K562 (cell line): ENCODE data around the gene GRPR. TPM values are rescaled to one million over a fixed set of nuclear protein-coding genes. Genes with fewer than 3 reads are reported as not detected.

Source experiments
- CBFA2T2 ChIP-seq: fragments of 450-650 bp; conservative IDR thresholded peaks from 2 replicates; pipeline ENCODE4 v1.6.1; 2017; ENCODE audit warnings: mild to moderate bottlenecking
- FIP1L1 ChIP-seq: fragments of 200-400 bp; formaldehyde crosslinking; IDR thresholded peaks from 2 replicates; pipeline ENCODE4 v1.6.1; 2018; ENCODE audit warnings: mild to moderate bottlenecking, low read depth, low read length; ENCODE audit not compliant: poor library complexity, severe bottlenecking
- FOXO4 ChIP-seq: fragments of 450-650 bp; formaldehyde crosslinking; IDR thresholded peaks from 2 replicates; pipeline ENCODE4 v1.4.0; 2020; ENCODE audit warnings: mild to moderate bottlenecking, moderate library complexity
- MCM7 ChIP-seq, 2 experiments: fragments of 450-650 bp; IDR thresholded peaks; 2 replicates each; pipeline ENCODE4 v1.6.1; 2016 to 2018
- NR1H2 ChIP-seq: sonication (generic); formaldehyde crosslinking; IDR thresholded peaks from 2 replicates; pipeline ENCODE4 v1.4.0; 2020; ENCODE audit warnings: mild to moderate bottlenecking, missing genetic modification reagents
- POLR2H ChIP-seq: IDR thresholded peaks from 2 replicates; pipeline ENCODE4 v1.6.1; 2016; ENCODE audit warnings: missing genetic modification characterization, low read depth, mild to moderate bottlenecking, control low read depth, missing compliant biosample characterization, moderate library complexity
- RAD21 ChIP-seq, 2 experiments: fragments of 250-450 bp in 1 of 2; fragments of 450-650 bp in 1 of 2; sonication (Bioruptor Pico) in 1 of 2; formaldehyde crosslinking in 1 of 2; IDR thresholded peaks in 1 of 2; conservative IDR thresholded peaks in 1 of 2; 2 replicates each; pipeline versions ENCODE4 v1.4.0 to v1.8.0; 2020 to 2022; ENCODE audit warnings: mild to moderate bottlenecking in 2 of 2, moderate library complexity in 1 of 2
- SIX5 ChIP-seq, 2 experiments: IDR thresholded peaks; 2 replicates each; pipeline ENCODE4 v1.6.1; 2011; ENCODE audit warnings: low read length in 2 of 2, borderline replicate concordance in 1 of 2, low read depth in 1 of 2, mild to moderate bottlenecking in 1 of 2, moderate library complexity in 1 of 2; ENCODE audit not compliant: insufficient read depth in 1 of 2
- THRA ChIP-seq: fragments of 450-650 bp; IDR thresholded peaks from 2 replicates; pipeline ENCODE4 v1.6.1; 2017; ENCODE audit warnings: mild to moderate bottlenecking, moderate library complexity
- TSC22D4 ChIP-seq: fragments of 450-650 bp; IDR thresholded peaks from 2 replicates; pipeline ENCODE4 v1.6.1; 2016; ENCODE audit warnings: missing genetic modification characterization, missing biosample characterization, control low read depth
- USF1 ChIP-seq: sonication (generic); formaldehyde crosslinking; IDR thresholded peaks from 2 replicates; pipeline ENCODE4 v1.9.0; 2022; ENCODE audit warnings: mild to moderate bottlenecking, missing genetic modification reagents
- ZFP30 ChIP-seq: fragments of 250-450 bp; sonication (Bioruptor Pico); IDR thresholded peaks from 2 replicates; pipeline ENCODE4 v1.8.0; 2022; ENCODE audit warnings: moderate library complexity, mild to moderate bottlenecking, inconsistent platforms, borderline replicate concordance
- polyA plus RNA-seq, 8 experiments: library from polyadenylated mRNA; depleted of rRNA in 4 of 8; stranded (reverse) in 5 of 8; unstranded in 3 of 8; fragments of >200 nt; fragmentation: Nextera tagmentation in 2 of 8; fragmentation: Illumina TruSeq in 1 of 8; extraction: Ambion mirVana in 2 of 8; extraction: Trizol in 1 of 8; gene quantifications; 2 replicates each; pipeline versions ENCODE4 v1.2.1 to v1.2.3, GENCODE V29; 2011 to 2014; ENCODE audit warnings: inconsistent platforms in 1 of 8, missing spikeins in 1 of 8
- total RNA-seq, 7 experiments: library from RNA; depleted of rRNA in 6 of 7; stranded (reverse); fragments of >200 nt in 6 of 7; fragmentation: Illumina TruSeq in 2 of 7; extraction: Trizol in 2 of 7; gene quantifications; 2 replicates each; pipeline versions ENCODE4 v1.2.1 to v1.2.3, GENCODE V29; 2011 to 2021; ENCODE audit warnings: low replicate concordance in 1 of 7
- TF ChIP-seq, protein P1 (sequence below), 2 experiments: fragments of 450-650 bp; formaldehyde crosslinking in 1 of 2; IDR thresholded peaks; 2 replicates each; pipeline versions ENCODE4 v1.4.0 to v1.6.1; 2014 to 2020; ENCODE audit warnings: mild to moderate bottlenecking in 2 of 2, borderline replicate concordance in 1 of 2, low read depth in 1 of 2

Gene GRPR
- total and polyA plus RNA-seq, 9 of the 15 experiments (the other 6 are each of a cell fraction or from before 2014, with no cell fraction given) = 0.06 to 0.11 TPM; not detected in 7

GRCh38 chrX:16138108-16138427, 14.7 kb downstream of the GRPR start (continued):
- TF ChIP-seq CBFA2T2 = no peak
- TF ChIP-seq THRA = no peak
- TF ChIP-seq MCM7 (IDR thresholded peaks at IDR 0.05) = no peak
- no peak for TF ChIP-seq FOXO4
- no peak for TF ChIP-seq USF1 (CRISPR knock-in tag)
- no peak for TF ChIP-seq FIP1L1
- TF ChIP-seq, protein P1, sequence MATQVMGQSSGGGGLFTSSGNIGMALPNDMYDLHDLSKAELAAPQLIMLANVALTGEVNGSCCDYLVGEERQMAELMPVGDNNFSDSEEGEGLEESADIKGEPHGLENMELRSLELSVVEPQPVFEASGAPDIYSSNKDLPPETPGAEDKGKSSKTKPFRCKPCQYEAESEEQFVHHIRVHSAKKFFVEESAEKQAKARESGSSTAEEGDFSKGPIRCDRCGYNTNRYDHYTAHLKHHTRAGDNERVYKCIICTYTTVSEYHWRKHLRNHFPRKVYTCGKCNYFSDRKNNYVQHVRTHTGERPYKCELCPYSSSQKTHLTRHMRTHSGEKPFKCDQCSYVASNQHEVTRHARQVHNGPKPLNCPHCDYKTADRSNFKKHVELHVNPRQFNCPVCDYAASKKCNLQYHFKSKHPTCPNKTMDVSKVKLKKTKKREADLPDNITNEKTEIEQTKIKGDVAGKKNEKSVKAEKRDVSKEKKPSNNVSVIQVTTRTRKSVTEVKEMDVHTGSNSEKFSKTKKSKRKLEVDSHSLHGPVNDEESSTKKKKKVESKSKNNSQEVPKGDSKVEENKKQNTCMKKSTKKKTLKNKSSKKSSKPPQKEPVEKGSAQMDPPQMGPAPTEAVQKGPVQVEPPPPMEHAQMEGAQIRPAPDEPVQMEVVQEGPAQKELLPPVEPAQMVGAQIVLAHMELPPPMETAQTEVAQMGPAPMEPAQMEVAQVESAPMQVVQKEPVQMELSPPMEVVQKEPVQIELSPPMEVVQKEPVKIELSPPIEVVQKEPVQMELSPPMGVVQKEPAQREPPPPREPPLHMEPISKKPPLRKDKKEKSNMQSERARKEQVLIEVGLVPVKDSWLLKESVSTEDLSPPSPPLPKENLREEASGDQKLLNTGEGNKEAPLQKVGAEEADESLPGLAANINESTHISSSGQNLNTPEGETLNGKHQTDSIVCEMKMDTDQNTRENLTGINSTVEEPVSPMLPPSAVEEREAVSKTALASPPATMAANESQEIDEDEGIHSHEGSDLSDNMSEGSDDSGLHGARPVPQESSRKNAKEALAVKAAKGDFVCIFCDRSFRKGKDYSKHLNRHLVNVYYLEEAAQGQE (IDR thresholded peaks at IDR 0.05; ENCODE audit: borderline replicate concordance) = peak; percentile 7; the same call in 1 of the 2 replicates
- TF ChIP-seq, protein P1 (CRISPR knock-in tag; IDR thresholded peaks at IDR 0.05; ENCODE audit: low read depth) = no peak
- no peak for TF ChIP-seq POLR2H (tag)
- TF ChIP-seq ZFP30 (CRISPR knock-in tag) = no peak
- TF ChIP-seq RAD21 (CRISPR knock-in tag; conservative IDR thresholded peaks at IDR 0.05 in 1 of 2, IDR thresholded peaks at IDR 0.05 in 1 of 2) = peak; percentile 36 to 59; a peak in 3 of 4 replicates
- TF ChIP-seq NR1H2 (CRISPR knock-in tag) = no peak
- no peak for TF ChIP-seq TSC22D4 (tag)
- TF ChIP-seq SIX5 (IDR thresholded peaks at IDR 0.05; ENCODE audit: borderline replicate concordance in 1 of 2, insufficient read depth in 1 of 2, low read depth in 1 of 2, low read length in 2 of 2) = no peak
